ENCODE results near the gene TNS3. TPM values are rescaled to one million over a fixed set of nuclear protein-coding genes. Genes with fewer than 3 reads are reported as not detected.

The TNS3 gene
- total and polyA plus RNA-seq, 2 donors (not counting 3 experiments of a cell fraction or from before 2014, with no cell fraction given): 10.4 to 45.1 TPM

GRCh38 chr7:47516985-47517600 lies 64.8 kb downstream of the TNS3 start:
- no peaks in the 10 kb centered on the region for H3K9me3 ChIP-seq (replicated peaks; ENCODE audit: control insufficient read depth, insufficient read depth, low read length)
- H3K9me1 ChIP-seq (replicated peaks; ENCODE audit: control insufficient read depth, extremely low read depth, insufficient read depth, low read length): no peaks in the 10 kb centered on the region
- no peak overlapping the region for H3K27ac ChIP-seq (ENCODE audit: insufficient read depth, low read depth, low read length)
- no peak overlapping the region for H3K4me3 ChIP-seq (replicated peaks in 1 of 3; ENCODE audit: insufficient read depth in 1 of 3, low read depth in 1 of 3, low read length in 3 of 3)
- dilution Hi-C loops (cut with MboI; ENCODE audit: extremely low pct_ligation_motif_present, low sequenced_read_pairs) (no loop called here), intact Hi-C loops (cut with micrococcal nuclease) (no loop called here)
- no peaks in the 10 kb centered on the region for H3K4me1 ChIP-seq (ENCODE audit: control insufficient read depth, extremely low read depth, insufficient read depth, low read length)
- no peak overlapping the region for H3K4me2 ChIP-seq (ENCODE audit: insufficient read depth, low read length)
- BruUV-seq (replicated peaks): no TSS peak
- POLR2A ChIA-PET: no interaction called here
- no peak overlapping the region for H3K9ac ChIP-seq (replicated peaks; ENCODE audit: extremely low read depth, insufficient read depth, low read length)
- DNase-seq (ENCODE audit: low read depth, low spot score) (no peak), FAIRE-seq (no peak)
- TF ChIP-seq MAX (IDR thresholded peaks at IDR 0.05; ENCODE audit: insufficient read depth, insufficient read length): no peak
- no peak for TF ChIP-seq CTCF (IDR thresholded peaks at IDR 0.05; ENCODE audit: extremely low read depth in 1 of 2, insufficient read depth in 1 of 2, low read depth in 1 of 2, low read length in 2 of 2)
- no peak for TF ChIP-seq GATA2 (IDR thresholded peaks at IDR 0.05; ENCODE audit: insufficient read depth, insufficient read length, low read depth, low read length)
- TF ChIP-seq EZH2 (IDR thresholded peaks at IDR 0.05; ENCODE audit: borderline replicate concordance, low read depth, low read length, severe bottlenecking): no peak
- TF ChIP-seq POLR2AphosphoS5 (IDR thresholded peaks at IDR 0.05; ENCODE audit: insufficient read depth, low read depth, low read length): no peak
- TF ChIP-seq POLR2A (IDR thresholded peaks at IDR 0.05; ENCODE audit: low read depth, low read length): no peak
- no peak for TF ChIP-seq FOS (IDR thresholded peaks at IDR 0.05; ENCODE audit: borderline replicate concordance, insufficient read depth, low read length)
- no peak for TF ChIP-seq MYC (IDR thresholded peaks at IDR 0.05; ENCODE audit: low read depth, low read length)
- TF ChIP-seq JUN (IDR thresholded peaks at IDR 0.05; ENCODE audit: borderline replicate concordance, insufficient read depth, insufficient read length, low read depth): no peak
- no peaks in the 10 kb centered on the region for H3K79me2 ChIP-seq (ENCODE audit: control insufficient read depth, insufficient read depth, low read length)
- no peaks in the 10 kb centered on the region for H4K20me1 ChIP-seq (replicated peaks; ENCODE audit: control insufficient read depth, extremely low read depth, insufficient read depth, low read length)
- CTCF ChIA-PET: no interaction called here
- no peak overlapping the region for H2AFZ ChIP-seq (ENCODE audit: low read depth, low read length)
- H3K27me3 ChIP-seq (ENCODE audit: control insufficient read depth in 2 of 2, insufficient read depth in 2 of 2, low read length in 2 of 2): no peaks in the 10 kb centered on the region
- no peaks in the 10 kb centered on the region for H3K36me3 ChIP-seq (ENCODE audit: control insufficient read depth in 2 of 2, extremely low read depth in 1 of 2, insufficient read depth in 2 of 2, low read length in 2 of 2)

Measured in endothelial cell of umbilical vein (primary cell).